Measurements from ENCODE around the gene PSMA7. TPM values are rescaled to one million over a fixed set of nuclear protein-coding genes. Genes with fewer than 3 reads are reported as not detected.

PSMA7 gene
- total and polyA plus RNA-seq, 2 of the 8 experiments (the other 6 are each of a cell fraction or from before 2014, with no cell fraction given), result 361 to 648 TPM

DNA sequence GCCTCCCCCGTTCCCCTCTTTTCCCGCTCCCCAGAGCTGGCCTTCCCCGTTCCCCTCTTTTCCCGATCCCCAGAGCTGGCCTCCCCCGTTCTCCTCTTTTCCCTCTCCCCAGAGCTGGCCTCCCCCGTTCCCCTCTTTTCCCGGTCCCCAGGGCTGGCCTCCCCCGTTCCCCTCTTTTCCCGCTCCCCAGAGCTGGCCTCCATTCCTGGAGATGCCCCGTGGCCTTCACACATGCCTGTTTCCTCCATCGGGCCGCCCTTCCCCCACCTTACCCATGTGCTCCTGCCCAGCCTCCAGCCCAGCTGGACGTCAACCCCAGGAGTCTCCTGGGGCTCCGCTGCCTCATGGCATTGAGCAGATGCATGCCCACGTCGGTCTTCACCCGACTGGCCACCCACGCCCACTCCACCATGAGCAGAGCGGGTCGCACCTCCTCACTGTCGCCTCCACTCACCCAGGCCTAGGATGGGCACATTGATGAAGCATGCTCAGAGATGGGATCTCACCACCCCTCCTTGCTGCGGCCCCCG is 8.7 kb upstream of the PSMA7 start (continued):
- no peak for TF ChIP-seq SIX5 (IDR thresholded peaks at IDR 0.05; ENCODE audit: low read depth, low read length)
- TF ChIP-seq SIN3A (conservative IDR thresholded peaks at IDR 0.05 in 1 of 2, IDR thresholded peaks at IDR 0.05 in 1 of 2; ENCODE audit: low read depth in 1 of 2, low read length in 2 of 2), result no peak
- no peak for TF ChIP-seq SP1 (IDR thresholded peaks at IDR 0.05; ENCODE audit: low read depth, low read length)
- TF ChIP-seq TCF12 (IDR thresholded peaks at IDR 0.05; ENCODE audit: low read depth, low read length), result no peak
